NT2/D1 (cell line): Measurements from ENCODE around the gene BACH2.

ENCODE experiments used
- SUZ12 ChIP-seq: IDR thresholded peaks from 2 replicates; pipeline ENCODE4 v1.6.1; 2011; ENCODE audit not compliant: insufficient read length, insufficient read depth; ENCODE audit errors: extremely low read depth
- YY1 ChIP-seq: IDR thresholded peaks from 2 replicates; pipeline ENCODE4 v1.6.1; 2011; ENCODE audit not compliant: insufficient read length, insufficient read depth
- ZNF274 ChIP-seq: IDR thresholded peaks from 2 replicates; pipeline ENCODE4 v1.6.1; 2011; ENCODE audit warnings: mild to moderate bottlenecking, low read depth, low read length

DNA sequence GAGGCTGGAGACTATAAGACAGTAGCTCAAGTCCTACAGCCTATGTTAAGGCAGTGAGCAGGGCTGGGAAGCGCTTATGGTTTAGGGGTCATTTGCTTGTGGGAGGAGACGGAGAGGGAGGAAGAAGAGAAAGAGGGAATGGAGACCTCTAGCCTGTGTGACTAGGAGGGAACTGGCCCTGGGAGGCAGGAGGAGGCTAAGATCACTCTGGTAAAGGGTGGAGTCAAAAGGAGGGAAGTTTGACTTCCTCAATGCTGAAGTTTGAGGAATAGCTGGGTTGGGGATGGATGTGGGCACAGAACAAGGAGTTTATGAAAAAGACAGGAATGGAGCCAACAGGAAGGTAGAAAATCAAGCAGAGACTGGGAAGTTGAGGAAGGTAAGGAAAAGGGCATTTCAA, 6.4 kb upstream of the BACH2 start:
- TF ChIP-seq ZNF274 (no peak), SUZ12 (no peak), YY1 (no peak)
